Loucy (cell line): Measurements from ENCODE around the gene CORT.

ENCODE experiments used
- H2AFZ ChIP-seq: fragments of 200-600 bp; sonication (generic); 2 replicates; pipeline ENCODE4 v1.6.0; 2016; ENCODE audit warnings: antibody characterized with exemption, mild to moderate bottlenecking, low read length, moderate library complexity
- H3F3A ChIP-seq: fragments of 200-600 bp; 2 replicates; pipeline ENCODE4 v1.6.0; 2016; ENCODE audit warnings: antibody characterized with exemption, low read depth, mild to moderate bottlenecking
- H3K27me3 ChIP-seq: fragments of 200-600 bp; sonication (generic); 2 replicates; pipeline ENCODE4 v1.6.1; 2014; ENCODE audit warnings: low read length, mild to moderate bottlenecking; ENCODE audit not compliant: insufficient read depth, poor library complexity, severe bottlenecking
- H3K36me3 ChIP-seq: fragments of 200-600 bp; sonication (generic); 2 replicates; pipeline ENCODE4 v1.6.1; 2016; ENCODE audit warnings: low read length; ENCODE audit not compliant: insufficient read depth
- H3K4me1 ChIP-seq: fragments of 200-600 bp; sonication (generic); 2 replicates; pipeline ENCODE4 v1.5.1; 2014; ENCODE audit warnings: low read length, mild to moderate bottlenecking; ENCODE audit not compliant: insufficient read depth, poor library complexity, severe bottlenecking
- H3K4me2 ChIP-seq: fragments of 200-600 bp; sonication (generic); 2 replicates; pipeline ENCODE4 v1.6.0; 2014; ENCODE audit warnings: antibody characterized with exemption, low read length, low read depth, mild to moderate bottlenecking; ENCODE audit not compliant: poor library complexity, severe bottlenecking
- H3K4me3 ChIP-seq: fragments of 200-600 bp; sonication (generic); 2 replicates; pipeline ENCODE4 v1.5.1; 2014; ENCODE audit warnings: low read length, mild to moderate bottlenecking, mixed read lengths; ENCODE audit not compliant: poor library complexity, severe bottlenecking
- H3K79me2 ChIP-seq: fragments of 200-600 bp; sonication (generic); 2 replicates; pipeline ENCODE4 v1.6.1; 2014; ENCODE audit warnings: low read length; ENCODE audit not compliant: insufficient read depth
- H3K9ac ChIP-seq: fragments of 200-600 bp; sonication (generic); 2 replicates; pipeline ENCODE4 v1.6.0; 2014; ENCODE audit warnings: mild to moderate bottlenecking, low read depth, low read length, moderate library complexity; ENCODE audit not compliant: poor library complexity, severe bottlenecking
- H3K9me2 ChIP-seq: fragments of 200-600 bp; sonication (generic); replicated peaks from 2 replicates; pipeline ENCODE4 v1.6.1; 2016; ENCODE audit warnings: low read depth, low read length, mixed read lengths
- H3K9me3 ChIP-seq: fragments of 200-600 bp; sonication (generic); 2 replicates; pipeline ENCODE4 v1.6.1; 2014; ENCODE audit warnings: mild to moderate bottlenecking, antibody characterized with exemption, low read length, low read depth; ENCODE audit not compliant: insufficient read depth
- H4K20me1 ChIP-seq: fragments of 200-600 bp; sonication (generic); 2 replicates; pipeline ENCODE4 v1.6.0; 2014; ENCODE audit warnings: antibody characterized with exemption, low read length, mild to moderate bottlenecking; ENCODE audit not compliant: insufficient read depth, poor library complexity, severe bottlenecking
- EZH2phosphoT487 ChIP-seq: fragments of 200-600 bp; IDR thresholded peaks from 2 replicates; pipeline ENCODE4 v1.6.1; 2018; ENCODE audit warnings: antibody characterized with exemption, mild to moderate bottlenecking, moderate library complexity, borderline replicate concordance
- TF ChIP-seq, protein P1 (sequence below): fragments of 200-600 bp; sonication (generic); conservative IDR thresholded peaks from 2 replicates; pipeline ENCODE4 v1.5.1; 2014; ENCODE audit warnings: mild to moderate bottlenecking, antibody characterized with exemption, low read length

CORT gene

DNA sequence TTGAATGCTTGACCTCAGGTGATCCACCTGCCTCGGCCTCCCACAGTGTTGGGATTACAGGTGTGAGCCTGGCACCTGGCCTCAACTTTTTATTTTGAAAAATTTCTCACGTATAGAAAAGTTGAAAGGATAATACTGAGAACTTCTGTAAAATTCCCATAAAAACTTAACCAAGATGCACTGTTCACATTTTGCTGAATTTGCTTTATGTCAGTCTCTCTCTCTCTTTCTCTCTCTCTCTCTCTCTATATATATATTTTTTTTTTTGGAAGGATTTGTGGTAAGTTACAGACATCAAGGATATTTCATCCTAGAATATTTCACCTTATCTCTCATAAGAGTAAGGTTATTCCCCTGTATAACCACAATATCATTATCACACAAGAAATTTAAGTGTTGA, 30.8 kb downstream of the CORT start:
- peaks cover 17% of the 10 kb centered on the region for H3K4me1 ChIP-seq
- H3K36me3 ChIP-seq, result no peaks in the 10 kb centered on the region
- no peaks in the 10 kb centered on the region for H3F3A ChIP-seq
- no peaks in the 10 kb centered on the region for H3K9me2 ChIP-seq
- H2AFZ ChIP-seq, result no peak overlapping the region
- H3K9me3 ChIP-seq, result no peaks in the 10 kb centered on the region
- H3K27me3 ChIP-seq, result no peaks in the 10 kb centered on the region
- H3K79me2 ChIP-seq, result peaks cover 82% of the 10 kb centered on the region
- no peak overlapping the region for H3K9ac ChIP-seq
- no peak overlapping the region for H3K4me2 ChIP-seq
- peaks cover 14% of the 10 kb centered on the region for H4K20me1 ChIP-seq
- no peak overlapping the region for H3K4me3 ChIP-seq
- no peak for TF ChIP-seq EZH2phosphoT487
- TF ChIP-seq, protein P1, sequence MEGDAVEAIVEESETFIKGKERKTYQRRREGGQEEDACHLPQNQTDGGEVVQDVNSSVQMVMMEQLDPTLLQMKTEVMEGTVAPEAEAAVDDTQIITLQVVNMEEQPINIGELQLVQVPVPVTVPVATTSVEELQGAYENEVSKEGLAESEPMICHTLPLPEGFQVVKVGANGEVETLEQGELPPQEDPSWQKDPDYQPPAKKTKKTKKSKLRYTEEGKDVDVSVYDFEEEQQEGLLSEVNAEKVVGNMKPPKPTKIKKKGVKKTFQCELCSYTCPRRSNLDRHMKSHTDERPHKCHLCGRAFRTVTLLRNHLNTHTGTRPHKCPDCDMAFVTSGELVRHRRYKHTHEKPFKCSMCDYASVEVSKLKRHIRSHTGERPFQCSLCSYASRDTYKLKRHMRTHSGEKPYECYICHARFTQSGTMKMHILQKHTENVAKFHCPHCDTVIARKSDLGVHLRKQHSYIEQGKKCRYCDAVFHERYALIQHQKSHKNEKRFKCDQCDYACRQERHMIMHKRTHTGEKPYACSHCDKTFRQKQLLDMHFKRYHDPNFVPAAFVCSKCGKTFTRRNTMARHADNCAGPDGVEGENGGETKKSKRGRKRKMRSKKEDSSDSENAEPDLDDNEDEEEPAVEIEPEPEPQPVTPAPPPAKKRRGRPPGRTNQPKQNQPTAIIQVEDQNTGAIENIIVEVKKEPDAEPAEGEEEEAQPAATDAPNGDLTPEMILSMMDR, result no peak

DNA sequence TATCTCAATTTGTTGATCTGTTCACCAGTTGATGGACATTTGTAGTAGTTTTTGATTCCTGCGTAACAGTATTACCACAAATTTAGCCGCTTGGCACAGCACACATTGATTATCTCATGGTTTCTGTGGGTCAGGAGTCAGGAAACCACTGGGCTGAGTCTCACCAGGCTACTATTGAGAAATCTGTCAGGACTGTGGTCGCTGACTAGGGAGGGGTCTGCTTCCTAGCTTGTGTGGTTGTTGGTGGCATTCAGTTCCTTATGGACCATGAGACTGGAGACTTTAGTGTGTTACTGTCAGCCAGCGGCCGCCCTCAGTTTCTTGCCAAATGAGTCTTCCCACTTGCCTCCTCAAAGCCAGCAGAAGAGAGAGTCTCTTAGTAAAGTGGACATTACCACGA, 34.7 kb downstream of the CORT start:
- Histone ChIP-seq H3K9me3 (no peaks in the 10 kb centered on the region), H3K4me2 (no peak overlapping the region), H3F3A (no peaks in the 10 kb centered on the region), H3K9ac (no peak overlapping the region), H3K36me3 (peaks cover under 1% of the 10 kb centered on the region; the same call in 1 of the 2 replicates), H2AFZ (no peak overlapping the region), H3K27me3 (no peaks in the 10 kb centered on the region), H3K9me2 (no peaks in the 10 kb centered on the region), H4K20me1 (no peaks in the 10 kb centered on the region), H3K4me3 (no peak overlapping the region), H3K4me1 (no peaks in the 10 kb centered on the region), H3K79me2 (peaks cover 60% of the 10 kb centered on the region; the same call in 1 of the 2 replicates)
- no peak for TF ChIP-seq EZH2phosphoT487
- TF ChIP-seq, protein P1, result no peak

DNA sequence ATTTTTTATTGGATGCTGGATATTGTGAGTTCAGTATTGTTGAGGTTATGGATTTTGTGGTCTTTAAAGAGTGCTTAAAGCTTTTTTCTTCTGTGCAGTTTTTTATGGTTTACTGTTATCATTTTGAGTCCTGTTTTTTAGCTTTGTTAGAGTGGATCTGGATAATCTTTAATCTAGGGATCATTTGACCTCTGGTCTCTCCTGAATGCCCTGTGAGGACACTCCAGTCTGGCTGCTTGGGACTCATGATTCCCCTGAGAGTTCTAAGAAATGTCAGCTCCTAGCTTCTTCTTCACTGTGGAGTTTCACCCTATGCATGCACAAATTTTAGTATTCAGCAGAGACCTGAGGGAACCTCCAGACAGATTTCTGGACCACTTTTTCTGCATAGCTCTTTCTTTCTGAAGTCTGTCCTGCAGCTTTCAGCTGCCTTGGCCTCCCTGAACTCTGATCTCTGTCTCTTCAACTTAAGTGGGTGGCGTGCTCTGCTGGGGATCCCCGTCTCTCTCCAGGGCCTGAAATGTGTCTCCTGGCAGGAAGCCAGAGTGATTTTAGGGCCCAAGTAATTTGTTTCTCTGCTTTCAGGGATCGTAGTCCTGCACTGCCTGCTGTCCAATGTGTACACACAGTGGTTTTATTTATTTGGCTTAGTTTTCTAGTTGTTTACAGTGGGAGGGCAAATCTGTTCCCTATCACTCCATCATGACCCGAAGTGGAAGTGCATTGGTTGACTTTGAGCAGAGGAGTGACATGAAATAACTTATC, 39.6 kb downstream of the CORT start:
- Histone ChIP-seq H3K9me3 (no peaks in the 10 kb centered on the region), H3K36me3 (peaks cover 5% of the 10 kb centered on the region; the same call in 1 of the 2 replicates), H3K27me3 (no peaks in the 10 kb centered on the region), H3K79me2 (peaks cover 68% of the 10 kb centered on the region; the same call in 1 of the 2 replicates), H3K4me1 (no peaks in the 10 kb centered on the region), H4K20me1 (no peaks in the 10 kb centered on the region), H3F3A (no peaks in the 10 kb centered on the region), H3K9ac (no peak overlapping the region), H2AFZ (no peak overlapping the region), H3K9me2 (no peaks in the 10 kb centered on the region), H3K4me3 (no peak overlapping the region), H3K4me2 (no peak overlapping the region)
- no peak for TF ChIP-seq EZH2phosphoT487
- TF ChIP-seq, protein P1, result no peak
